Neural cell (in vitro differentiated cells): ENCODE measurements around the gene PIAS4. TPM values are rescaled to one million over a fixed set of nuclear protein-coding genes. Genes with fewer than 3 reads are reported as not detected.
A peak's percentile ranks its signal among the peaks of the same experiment; 100 is the strongest.

Source experiments
- H2AFZ ChIP-seq: fragments of 200-600, 300-800 bp; sonication (generic), shearing (Covaris generic); 2 replicates; pipeline ENCODE4 v1.6.0; 2014; ENCODE audit warnings: low read depth, mild to moderate bottlenecking, antibody characterized with exemption, low read length, moderate library complexity
- H3F3A ChIP-seq: fragments of 200-600 bp; shearing (Covaris generic); 2 replicates; pipeline ENCODE4 v1.6.1; 2016; ENCODE audit warnings: mild to moderate bottlenecking, moderate library complexity, mixed read lengths, antibody characterized with exemption, low read length; ENCODE audit not compliant: insufficient read depth, poor library complexity, severe bottlenecking
- H3K27ac ChIP-seq: fragments of 200-600, 300-800 bp; sonication (generic), shearing (Covaris generic); 2 replicates; pipeline ENCODE4 v1.5.1; 2014; ENCODE audit warnings: mild to moderate bottlenecking, low read length, moderate library complexity
- H3K27me3 ChIP-seq: fragments of 300-800, 200-600 bp; sonication (generic), shearing (Covaris generic); 2 replicates; pipeline ENCODE4 v1.6.0; 2014; ENCODE audit warnings: mild to moderate bottlenecking, low read depth, low read length, moderate library complexity; ENCODE audit not compliant: insufficient read depth
- H3K36me3 ChIP-seq: fragments of 300-800, 200-600 bp; sonication (generic), shearing (Covaris generic); 2 replicates; pipeline ENCODE4 v1.5.1; 2014; ENCODE audit warnings: mild to moderate bottlenecking, antibody characterized with exemption, low read length, moderate library complexity; ENCODE audit not compliant: insufficient read depth
- H3K4me2 ChIP-seq: fragments of 300-800, 200-600 bp; sonication (generic), shearing (Covaris generic); 2 replicates; pipeline ENCODE4 v1.6.0; 2014; ENCODE audit warnings: mild to moderate bottlenecking, low read length
- H3K4me3 ChIP-seq: fragments of 300-800, 200-600 bp; sonication (generic), shearing (Covaris generic); 2 replicates; pipeline ENCODE4 v1.5.1; 2014; ENCODE audit warnings: mild to moderate bottlenecking, low read length, moderate library complexity
- H3K79me2 ChIP-seq: fragments of 200-600 bp; shearing (Covaris generic); replicated peaks from 2 replicates; pipeline ENCODE4 v1.6.0; 2014; ENCODE audit warnings: mild to moderate bottlenecking, low read length, moderate library complexity; ENCODE audit not compliant: insufficient read depth
- H3K9ac ChIP-seq: fragments of 300-800, 200-600 bp; sonication (generic), shearing (Covaris generic); 2 replicates; pipeline ENCODE4 v1.6.1; 2016; ENCODE audit warnings: mild to moderate bottlenecking, low read length, mixed read lengths
- H3K9me2 ChIP-seq: fragments of 200-600 bp; shearing (Covaris generic); 2 replicates; pipeline ENCODE4 v1.6.1; 2016; ENCODE audit warnings: mild to moderate bottlenecking, low read length, mixed read lengths; ENCODE audit not compliant: insufficient read depth
- H3K9me3 ChIP-seq: fragments of 200-600, 300-800 bp; sonication (generic), shearing (Covaris generic); 2 replicates; pipeline ENCODE4 v1.6.1; 2016; ENCODE audit warnings: mild to moderate bottlenecking, mixed run types, low read length, moderate library complexity, mixed read lengths
- H4K20me1 ChIP-seq: fragments of 200-600 bp; shearing (Covaris generic); 2 replicates; pipeline ENCODE4 v1.6.1; 2016; ENCODE audit warnings: mild to moderate bottlenecking, mixed run types; ENCODE audit not compliant: insufficient read depth
- EP300 ChIP-seq: fragments of 450-650 bp; conservative IDR thresholded peaks from 2 replicates; pipeline ENCODE4 v1.6.1; 2014; ENCODE audit warnings: antibody characterized with exemption, mild to moderate bottlenecking, moderate library complexity; ENCODE audit not compliant: poor library complexity, severe bottlenecking
- EZH2 ChIP-seq: fragments of 200-600, 300-800 bp; shearing (Covaris generic), sonication (generic); IDR thresholded peaks from 2 replicates; pipeline ENCODE4 v1.6.1; 2014; ENCODE audit warnings: antibody characterized with exemption, low read length, borderline replicate concordance, mild to moderate bottlenecking; ENCODE audit not compliant: insufficient read depth, poor library complexity, severe bottlenecking
- MXI1 ChIP-seq: fragments of 450-650 bp; conservative IDR thresholded peaks from 2 replicates; pipeline ENCODE4 v1.6.1; 2014; ENCODE audit warnings: antibody characterized with exemption, mild to moderate bottlenecking; ENCODE audit not compliant: poor library complexity, severe bottlenecking
- POLR2AphosphoS5 ChIP-seq: IDR thresholded peaks from 2 replicates; pipeline ENCODE4 v1.6.1; 2012
- RAD21 ChIP-seq: fragments of 450-650 bp; conservative IDR thresholded peaks from 2 replicates; pipeline ENCODE4 v1.6.1; 2014; ENCODE audit warnings: antibody characterized with exemption, mild to moderate bottlenecking, moderate library complexity
- SMC3 ChIP-seq: fragments of 450-650 bp; conservative IDR thresholded peaks from 2 replicates; pipeline ENCODE4 v1.6.1; 2014; ENCODE audit warnings: antibody characterized with exemption, mild to moderate bottlenecking, moderate library complexity; ENCODE audit not compliant: poor library complexity
- TAF1 ChIP-seq: IDR thresholded peaks from 2 replicates; pipeline ENCODE4 v1.6.1; 2012; ENCODE audit warnings: low read depth
- polyA plus RNA-seq: library from polyadenylated mRNA; depleted of rRNA; stranded (reverse); fragments of >200 nt; gene quantifications from 2 replicates; pipeline ENCODE4 v1.2.3, GENCODE V29; 2014
- TF ChIP-seq, protein P1 (sequence below): fragments of 450-650 bp; IDR thresholded peaks from 2 replicates; pipeline ENCODE4 v1.5.1; 2014; ENCODE audit warnings: antibody characterized with exemption, mild to moderate bottlenecking, moderate library complexity; ENCODE audit not compliant: poor library complexity, severe bottlenecking
- TF ChIP-seq, protein P2 (sequence below): IDR thresholded peaks from 2 replicates; pipeline ENCODE4 v1.6.1; 2012; ENCODE audit warnings: borderline replicate concordance

The PIAS4 gene
- polyA plus RNA-seq, 1 donor from 2014 or later: 22.3 TPM

DNA sequence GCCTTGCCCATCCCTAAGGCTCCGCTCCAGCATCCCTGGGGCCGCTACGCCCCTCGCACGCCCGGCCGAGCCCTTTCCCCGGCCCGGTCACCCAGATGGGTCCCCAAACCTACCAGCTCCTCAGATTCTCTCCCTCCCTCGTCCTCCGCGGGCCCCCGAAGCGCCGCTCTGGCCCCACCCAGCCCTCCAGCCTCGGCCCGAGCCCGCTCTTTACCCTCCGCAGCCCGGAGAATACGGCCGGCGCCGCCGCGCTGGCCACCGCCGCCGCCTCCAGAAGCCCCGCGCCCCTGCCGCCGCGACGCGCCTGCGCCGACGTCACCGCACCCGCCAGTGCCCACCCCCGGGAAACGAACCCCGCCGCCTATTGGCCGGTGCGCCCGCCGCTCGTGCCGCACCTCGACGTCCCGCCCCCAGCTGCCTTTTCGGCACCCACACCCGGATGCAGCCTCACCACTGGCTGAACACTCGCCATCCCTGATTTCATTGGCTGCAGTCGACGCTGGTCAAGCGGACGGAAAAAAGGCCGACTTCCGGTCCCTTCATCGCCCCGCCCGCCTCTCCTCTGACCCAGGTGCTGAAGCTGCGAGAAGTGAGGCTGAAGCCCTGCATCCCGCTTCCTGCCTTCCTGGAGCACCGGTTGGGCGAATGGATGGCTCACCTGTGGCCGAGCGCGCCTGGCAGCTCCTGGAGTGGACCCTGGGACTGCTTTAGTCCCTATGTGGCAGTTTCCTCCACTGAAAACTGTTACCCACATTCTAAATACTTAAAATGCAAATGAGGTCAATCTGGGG lies 36.5 kb upstream of the PIAS4 start, which contains the start of gene DAPK3:
DAPK3 (minus strand) TSS at position 292 of the 791 bp plus-strand sequence. CDS start 1,364 bp downstream, outside the sequence.
- no peaks in the 10 kb centered on the region for H4K20me1 ChIP-seq

DNA sequence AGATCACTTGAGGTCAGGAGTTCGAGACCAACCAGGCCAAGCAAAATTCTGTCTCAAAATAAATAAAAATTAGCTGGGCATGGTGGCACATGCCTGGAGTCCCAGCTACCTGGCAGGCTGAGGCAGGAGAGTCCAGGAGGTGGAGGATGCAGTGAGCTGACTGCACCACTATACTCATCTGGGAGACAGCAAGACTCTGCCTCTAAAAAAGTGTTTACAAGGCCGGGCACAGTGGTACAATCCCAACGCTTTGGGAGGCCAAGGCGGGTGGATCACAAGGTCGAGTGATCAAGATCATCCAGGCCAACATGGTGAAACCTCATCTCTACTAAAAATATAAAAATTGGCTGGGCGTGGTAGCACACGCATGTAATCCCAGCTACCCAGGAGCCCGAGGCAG lies 32.4 kb upstream of the PIAS4 start:
- Histone ChIP-seq H3K36me3 (no peaks in the 10 kb centered on the region), H3K9me2 (no peaks in the 10 kb centered on the region), H3K27me3 (no peaks in the 10 kb centered on the region), H3K27ac (no peak overlapping the region), H2AFZ (no peak overlapping the region), H3K4me2 (no peak overlapping the region), H3K9ac (no peak overlapping the region), H3K9me3 (no peaks in the 10 kb centered on the region), H3K4me3 (no peak overlapping the region), H3F3A (no peaks in the 10 kb centered on the region), H4K20me1 (peaks cover 7% of the 10 kb centered on the region), H3K79me2 (peaks cover 6% of the 10 kb centered on the region)
- TF ChIP-seq POLR2AphosphoS5 (no peak), EZH2 (no peak), RAD21 (no peak), EP300 (no peak), SMC3 (no peak), TAF1 (no peak), MXI1 (no peak)
- TF ChIP-seq, protein P1, sequence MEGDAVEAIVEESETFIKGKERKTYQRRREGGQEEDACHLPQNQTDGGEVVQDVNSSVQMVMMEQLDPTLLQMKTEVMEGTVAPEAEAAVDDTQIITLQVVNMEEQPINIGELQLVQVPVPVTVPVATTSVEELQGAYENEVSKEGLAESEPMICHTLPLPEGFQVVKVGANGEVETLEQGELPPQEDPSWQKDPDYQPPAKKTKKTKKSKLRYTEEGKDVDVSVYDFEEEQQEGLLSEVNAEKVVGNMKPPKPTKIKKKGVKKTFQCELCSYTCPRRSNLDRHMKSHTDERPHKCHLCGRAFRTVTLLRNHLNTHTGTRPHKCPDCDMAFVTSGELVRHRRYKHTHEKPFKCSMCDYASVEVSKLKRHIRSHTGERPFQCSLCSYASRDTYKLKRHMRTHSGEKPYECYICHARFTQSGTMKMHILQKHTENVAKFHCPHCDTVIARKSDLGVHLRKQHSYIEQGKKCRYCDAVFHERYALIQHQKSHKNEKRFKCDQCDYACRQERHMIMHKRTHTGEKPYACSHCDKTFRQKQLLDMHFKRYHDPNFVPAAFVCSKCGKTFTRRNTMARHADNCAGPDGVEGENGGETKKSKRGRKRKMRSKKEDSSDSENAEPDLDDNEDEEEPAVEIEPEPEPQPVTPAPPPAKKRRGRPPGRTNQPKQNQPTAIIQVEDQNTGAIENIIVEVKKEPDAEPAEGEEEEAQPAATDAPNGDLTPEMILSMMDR: no peak
- TF ChIP-seq, protein P2, sequence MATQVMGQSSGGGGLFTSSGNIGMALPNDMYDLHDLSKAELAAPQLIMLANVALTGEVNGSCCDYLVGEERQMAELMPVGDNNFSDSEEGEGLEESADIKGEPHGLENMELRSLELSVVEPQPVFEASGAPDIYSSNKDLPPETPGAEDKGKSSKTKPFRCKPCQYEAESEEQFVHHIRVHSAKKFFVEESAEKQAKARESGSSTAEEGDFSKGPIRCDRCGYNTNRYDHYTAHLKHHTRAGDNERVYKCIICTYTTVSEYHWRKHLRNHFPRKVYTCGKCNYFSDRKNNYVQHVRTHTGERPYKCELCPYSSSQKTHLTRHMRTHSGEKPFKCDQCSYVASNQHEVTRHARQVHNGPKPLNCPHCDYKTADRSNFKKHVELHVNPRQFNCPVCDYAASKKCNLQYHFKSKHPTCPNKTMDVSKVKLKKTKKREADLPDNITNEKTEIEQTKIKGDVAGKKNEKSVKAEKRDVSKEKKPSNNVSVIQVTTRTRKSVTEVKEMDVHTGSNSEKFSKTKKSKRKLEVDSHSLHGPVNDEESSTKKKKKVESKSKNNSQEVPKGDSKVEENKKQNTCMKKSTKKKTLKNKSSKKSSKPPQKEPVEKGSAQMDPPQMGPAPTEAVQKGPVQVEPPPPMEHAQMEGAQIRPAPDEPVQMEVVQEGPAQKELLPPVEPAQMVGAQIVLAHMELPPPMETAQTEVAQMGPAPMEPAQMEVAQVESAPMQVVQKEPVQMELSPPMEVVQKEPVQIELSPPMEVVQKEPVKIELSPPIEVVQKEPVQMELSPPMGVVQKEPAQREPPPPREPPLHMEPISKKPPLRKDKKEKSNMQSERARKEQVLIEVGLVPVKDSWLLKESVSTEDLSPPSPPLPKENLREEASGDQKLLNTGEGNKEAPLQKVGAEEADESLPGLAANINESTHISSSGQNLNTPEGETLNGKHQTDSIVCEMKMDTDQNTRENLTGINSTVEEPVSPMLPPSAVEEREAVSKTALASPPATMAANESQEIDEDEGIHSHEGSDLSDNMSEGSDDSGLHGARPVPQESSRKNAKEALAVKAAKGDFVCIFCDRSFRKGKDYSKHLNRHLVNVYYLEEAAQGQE: no peak

More for the DNA sequence above, 36.5 kb upstream of the PIAS4 start, which contains the start of gene DAPK3:
- Histone ChIP-seq H3K79me2 (peaks cover 30% of the 10 kb centered on the region), H3K4me2 (peak within 1 kb of the TSS; percentile 90), H3K9me2 (no peaks in the 10 kb centered on the region), H3F3A (no peaks in the 10 kb centered on the region), H3K27ac (peak within 1 kb of the TSS; percentile 85), H3K36me3 (no peaks in the 10 kb centered on the region), H2AFZ (peak within 1 kb of the TSS; percentile 45), H3K9ac (peak within 1 kb of the TSS; percentile 95), H3K27me3 (no peaks in the 10 kb centered on the region), H3K9me3 (no peaks in the 10 kb centered on the region), H3K4me3 (peak within 1 kb of the TSS; percentile 94)
- peak; percentile 19 for TF ChIP-seq SMC3
- no peak for TF ChIP-seq TAF1
- TF ChIP-seq MXI1: peak; percentile 73
- TF ChIP-seq, protein P2: peak; percentile 7
- peak; percentile 39 for TF ChIP-seq RAD21
- TF ChIP-seq, protein P1: peak; percentile 14
- no peak for TF ChIP-seq EP300
- TF ChIP-seq POLR2AphosphoS5: peak; percentile 78
